Neural progenitor cell (in vitro differentiated cells): ENCODE data around the gene TPM3.

Source experiments
- EZH2 ChIP-seq: fragments of 200-600 bp; sonication (generic); IDR thresholded peaks from 2 replicates; pipeline ENCODE4 v1.6.1; 2017; ENCODE audit warnings: antibody characterized with exemption, mild to moderate bottlenecking, moderate library complexity
- EZH2phosphoT487 ChIP-seq: fragments of 200-600 bp; sonication (generic); IDR thresholded peaks from 2 replicates; pipeline ENCODE4 v1.6.1; 2017; ENCODE audit warnings: antibody characterized with exemption
- TF ChIP-seq, protein P1 (sequence below): fragments of 200-600 bp; sonication (generic); IDR thresholded peaks from 2 replicates; pipeline ENCODE4 v1.5.1; 2017; ENCODE audit warnings: antibody characterized with exemption, mild to moderate bottlenecking

DNA sequence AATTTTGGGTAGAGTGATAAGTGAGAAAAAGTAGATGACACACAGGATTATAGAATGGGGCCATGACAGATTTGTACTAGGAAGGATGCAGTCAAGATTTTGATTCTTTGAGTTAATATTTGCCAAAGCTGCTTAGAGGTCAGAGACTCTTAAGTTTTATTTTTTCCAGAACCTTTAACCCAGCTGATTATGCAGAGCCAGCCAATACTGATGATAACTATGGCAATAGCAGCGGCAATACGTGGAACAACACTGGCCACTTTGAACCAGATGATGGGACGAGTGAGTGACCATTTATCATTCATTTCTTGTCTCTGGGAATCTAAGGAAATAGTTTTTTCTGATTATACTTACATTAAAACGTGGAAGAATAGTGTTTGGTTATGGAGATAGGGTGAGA is 45.0 kb upstream of the TPM3 start:
- TF ChIP-seq, protein P1, sequence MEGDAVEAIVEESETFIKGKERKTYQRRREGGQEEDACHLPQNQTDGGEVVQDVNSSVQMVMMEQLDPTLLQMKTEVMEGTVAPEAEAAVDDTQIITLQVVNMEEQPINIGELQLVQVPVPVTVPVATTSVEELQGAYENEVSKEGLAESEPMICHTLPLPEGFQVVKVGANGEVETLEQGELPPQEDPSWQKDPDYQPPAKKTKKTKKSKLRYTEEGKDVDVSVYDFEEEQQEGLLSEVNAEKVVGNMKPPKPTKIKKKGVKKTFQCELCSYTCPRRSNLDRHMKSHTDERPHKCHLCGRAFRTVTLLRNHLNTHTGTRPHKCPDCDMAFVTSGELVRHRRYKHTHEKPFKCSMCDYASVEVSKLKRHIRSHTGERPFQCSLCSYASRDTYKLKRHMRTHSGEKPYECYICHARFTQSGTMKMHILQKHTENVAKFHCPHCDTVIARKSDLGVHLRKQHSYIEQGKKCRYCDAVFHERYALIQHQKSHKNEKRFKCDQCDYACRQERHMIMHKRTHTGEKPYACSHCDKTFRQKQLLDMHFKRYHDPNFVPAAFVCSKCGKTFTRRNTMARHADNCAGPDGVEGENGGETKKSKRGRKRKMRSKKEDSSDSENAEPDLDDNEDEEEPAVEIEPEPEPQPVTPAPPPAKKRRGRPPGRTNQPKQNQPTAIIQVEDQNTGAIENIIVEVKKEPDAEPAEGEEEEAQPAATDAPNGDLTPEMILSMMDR: no peak
- TF ChIP-seq EZH2 (no peak), EZH2phosphoT487 (no peak)
